Erythroblast (primary cell): ENCODE results near the gene CYP1A2.

Source experiments
- GATA1 ChIP-seq: IDR thresholded peaks from 2 replicates; pipeline ENCODE4 v1.6.1; 2011; ENCODE audit warnings: low read depth, mild to moderate bottlenecking, control low read depth, low read length, moderate library complexity
- POLR2A ChIP-seq: IDR thresholded peaks from 2 replicates; pipeline ENCODE4 v1.6.1; 2011; ENCODE audit warnings: mild to moderate bottlenecking, low read length

- TF ChIP-seq POLR2A (no peak), GATA1 (no peak)
Measured at GRCh38 chr15:74723754-74724334, 24.8 kb upstream of the CYP1A2 start.
